IMR-90 (cell line): Measurements from ENCODE around the gene ATXN3L. TPM values are rescaled to one million over a fixed set of nuclear protein-coding genes. Genes with fewer than 3 reads are reported as not detected.

ENCODE experiments used
- ATAC-seq: fragments of 200-7000 bp; cut with Tn5 transposase; 2 replicates; pipeline ENCODE4 v1.9.1; 2020; ENCODE audit warnings: low read depth, mild to moderate bottlenecking, moderate library complexity
- BruUV-seq: library from RNA; stranded (reverse); fragments of 400-500 nt; replicated peaks from 2 replicates; lab custom pipeline; 2021; lab: Mats Ljungman, UMichigan
- CTCF ChIA-PET: fragments of 300-600 bp; formaldehyde crosslinking; extraction: SDS; loops from one replicate; lab custom pipeline; 2021; ENCODE audit warnings: antibody characterized with exemption; lab: Yijun Ruan, JAX
- POLR2A ChIA-PET: fragments of 300-600 bp; sonication (Branson Sonifier 250); formaldehyde crosslinking; loops from one replicate; lab custom pipeline; 2022; ENCODE audit warnings: antibody characterized with exemption; ENCODE audit not compliant: unreplicated experiment; lab: Charles Lee
- DNase-seq: peaks from one replicate; pipeline ENCODE4 v3.0.0; 2013
- H2AFZ ChIP-seq: replicated peaks from 2 replicates; pipeline ENCODE3; 2013; ENCODE audit warnings: low read length, mild to moderate bottlenecking; ENCODE audit not compliant: poor library complexity
- H2AK5ac ChIP-seq: 2 replicates; pipeline ENCODE4 v1.6.1; 2013; ENCODE audit warnings: low read depth, low read length, inconsistent platforms
- H2AK9ac ChIP-seq: replicated peaks from 2 replicates; pipeline ENCODE3; 2013; ENCODE audit warnings: mild to moderate bottlenecking, low read depth, low read length, moderate library complexity; ENCODE audit not compliant: poor library complexity
- H2BK120ac ChIP-seq: 2 replicates; pipeline ENCODE4 v1.6.1; 2013; ENCODE audit warnings: low read depth, low read length, inconsistent platforms
- H2BK15ac ChIP-seq: 3 replicates; pipeline ENCODE4 v1.6.1; 2013; ENCODE audit warnings: low read depth, low read length, inconsistent platforms
- H2BK20ac ChIP-seq: 2 replicates; pipeline ENCODE4 v1.6.1; 2013; ENCODE audit warnings: low read depth, mild to moderate bottlenecking, inconsistent platforms, low read length, moderate library complexity
- H2BK5ac ChIP-seq: 2 replicates; pipeline ENCODE4 v1.6.1; 2013; ENCODE audit warnings: mild to moderate bottlenecking, low read depth, low read length, inconsistent platforms; ENCODE audit not compliant: poor library complexity, severe bottlenecking
- H3K14ac ChIP-seq: replicated peaks from 2 replicates; pipeline ENCODE4 v1.6.1; 2013; ENCODE audit warnings: low read depth, low read length, inconsistent platforms
- H3K18ac ChIP-seq: 2 replicates; pipeline ENCODE4 v1.6.1; 2013; ENCODE audit warnings: low read depth, low read length, control low read depth
- H3K23ac ChIP-seq: 2 replicates; pipeline ENCODE4 v1.6.1; 2013; ENCODE audit warnings: low read depth, low read length, inconsistent platforms
- H3K27ac ChIP-seq: 2 replicates; pipeline ENCODE4 v1.5.1; 2013; ENCODE audit warnings: mild to moderate bottlenecking, control low read depth, low read length; ENCODE audit not compliant: insufficient read depth
- H3K27me3 ChIP-seq: 2 replicates; pipeline ENCODE4 v1.6.1; 2013; ENCODE audit warnings: low read length; ENCODE audit not compliant: control insufficient read depth, insufficient read depth
- H3K36me3 ChIP-seq: 2 replicates; pipeline ENCODE4 v1.6.1; 2013; ENCODE audit warnings: low read length, mixed read lengths; ENCODE audit not compliant: control insufficient read depth, insufficient read depth
- H3K4ac ChIP-seq: 2 replicates; pipeline ENCODE4 v1.6.1; 2013; ENCODE audit warnings: low read depth, low read length, inconsistent platforms
- H3K4me1 ChIP-seq: 2 replicates; pipeline ENCODE4 v1.6.1; 2013; ENCODE audit warnings: low read length, mixed read lengths; ENCODE audit not compliant: control insufficient read depth, insufficient read depth
- H3K4me2 ChIP-seq: 2 replicates; pipeline ENCODE4 v1.6.1; 2013; ENCODE audit warnings: low read depth, mild to moderate bottlenecking, control low read depth, low read length, moderate library complexity
- H3K4me3 ChIP-seq: 2 replicates; pipeline ENCODE4 v1.5.1; 2013; ENCODE audit warnings: low read depth, mild to moderate bottlenecking, control low read depth, low read length, moderate library complexity; ENCODE audit not compliant: insufficient read depth
- H3K56ac ChIP-seq: 2 replicates; pipeline ENCODE4 v1.6.1; 2013; ENCODE audit warnings: low read length, inconsistent platforms; ENCODE audit not compliant: insufficient read depth; ENCODE audit errors: extremely low read depth
- H3K79me1 ChIP-seq, 2 experiments: 2 replicates each; pipeline ENCODE4 v1.6.1; 2013; ENCODE audit warnings: low read length in 2 of 2, inconsistent platforms in 1 of 2, low read depth in 1 of 2
- H3K9ac ChIP-seq: 2 replicates; pipeline ENCODE4 v1.6.1; 2013; ENCODE audit warnings: low read depth, low read length, control low read depth
- H3K9me1 ChIP-seq: 2 replicates; pipeline ENCODE4 v1.6.1; 2013; ENCODE audit warnings: low read length, inconsistent platforms; ENCODE audit not compliant: insufficient read depth
- H3K9me3 ChIP-seq: 2 replicates; pipeline ENCODE4 v1.6.1; 2013; ENCODE audit warnings: low read length; ENCODE audit not compliant: control insufficient read depth, insufficient read depth
- H4K20me1 ChIP-seq: 2 replicates; pipeline ENCODE4 v1.6.1; 2013; ENCODE audit warnings: low read length, inconsistent platforms; ENCODE audit not compliant: insufficient read depth
- H4K5ac ChIP-seq: 2 replicates; pipeline ENCODE4 v1.6.1; 2013; ENCODE audit warnings: mild to moderate bottlenecking, low read depth, low read length, control low read depth
- H4K8ac ChIP-seq, 2 experiments: 2 replicates each; pipeline ENCODE4 v1.6.1; 2013; ENCODE audit warnings: low read depth in 2 of 2, low read length in 2 of 2, control low read depth in 1 of 2, inconsistent platforms in 1 of 2
- H4K91ac ChIP-seq: 2 replicates; pipeline ENCODE4 v1.6.1; 2013; ENCODE audit warnings: low read depth, low read length, inconsistent platforms; ENCODE audit not compliant: insufficient read depth
- BHLHE40 ChIP-seq: fragments of 150-350 bp; IDR thresholded peaks from 2 replicates; pipeline ENCODE4 v1.6.1; 2016; ENCODE audit warnings: mild to moderate bottlenecking, low read depth, low read length
- CEBPB ChIP-seq: IDR thresholded peaks from 2 replicates; pipeline ENCODE4 v1.6.1; 2012; ENCODE audit warnings: low read depth, low read length, improper control_type of control experiment
- CHD1 ChIP-seq: IDR thresholded peaks from 2 replicates; pipeline ENCODE4 v1.6.1; 2012; ENCODE audit warnings: low read depth, low read length, improper control_type of control experiment
- FOS ChIP-seq: fragments of 150-350 bp; IDR thresholded peaks from 2 replicates; pipeline ENCODE4 v1.6.1; 2016; ENCODE audit warnings: low read depth, low read length
- MAFK ChIP-seq: IDR thresholded peaks from 2 replicates; pipeline ENCODE4 v1.6.1; 2012; ENCODE audit warnings: low read depth, low read length, improper control_type of control experiment
- MAZ ChIP-seq: IDR thresholded peaks from 2 replicates; pipeline ENCODE4 v1.6.1; 2012; ENCODE audit warnings: low read depth, mild to moderate bottlenecking, low read length, improper control_type of control experiment, moderate library complexity, borderline replicate concordance
- MXI1 ChIP-seq: IDR thresholded peaks from 2 replicates; pipeline ENCODE4 v1.6.1; 2012; ENCODE audit warnings: low read depth, mild to moderate bottlenecking, low read length, moderate library complexity, borderline replicate concordance
- NFE2L2 ChIP-seq: fragments of 150-350 bp; IDR thresholded peaks from 2 replicates; pipeline ENCODE4 v1.6.1; 2016; ENCODE audit warnings: low read depth, mild to moderate bottlenecking, low read length
- POLR2A ChIP-seq: IDR thresholded peaks from 2 replicates; pipeline ENCODE4 v1.6.1; 2012; ENCODE audit warnings: mild to moderate bottlenecking, low read depth, low read length
- RAD21 ChIP-seq: IDR thresholded peaks from 2 replicates; pipeline ENCODE4 v1.6.1; 2012; ENCODE audit warnings: low read length, improper control_type of control experiment
- RCOR1 ChIP-seq: IDR thresholded peaks from 2 replicates; pipeline ENCODE4 v1.6.1; 2012; ENCODE audit warnings: mild to moderate bottlenecking, low read length, improper control_type of control experiment; ENCODE audit not compliant: insufficient replicate concordance
- RFX5 ChIP-seq: IDR thresholded peaks from 2 replicates; pipeline ENCODE4 v1.8.0; 2012; ENCODE audit warnings: low read depth, mild to moderate bottlenecking, low read length, moderate library complexity
- SMC3 ChIP-seq: fragments of 150-350 bp; IDR thresholded peaks from 2 replicates; pipeline ENCODE4 v1.6.1; 2016; ENCODE audit warnings: low read depth, mild to moderate bottlenecking, antibody characterized with exemption, low read length, moderate library complexity
- WGBS, 2 experiments: methylation state at CpG; one replicate each; pipeline versions ENCODE4 v1.1.5 to v1.1.7; 2013; ENCODE audit warnings: missing lambda C conversion rate in 2 of 2; ENCODE audit not compliant: insufficient read length in 1 of 2; ENCODE audit errors: extremely low coverage in 2 of 2; 5-methylcytosine and 5-hydroxymethylcytosine counted together
- dilution Hi-C: fragments of 300-500 bp; cut with HindIII; formaldehyde crosslinking; loops from one replicate; pipeline ENCODE4 v1.14.3; 2018; ENCODE audit warnings: low sequenced_read_pairs; ENCODE audit not compliant: unreplicated experiment
- in situ Hi-C: fragments of 300-500 bp; cut with MboI; formaldehyde crosslinking; loops from 3 replicates; pipeline ENCODE4 v1.14.3; 2019; ENCODE audit warnings: low sequenced_read_pairs, inconsistent platforms, mixed read lengths
- intact Hi-C: fragments of 100-400 bp; cut with micrococcal nuclease; formaldehyde crosslinking; loops from 2 replicates; pipeline ENCODE4 v1.10.0; 2022
- polyA plus RNA-seq, 3 experiments: library from polyadenylated mRNA; depleted of rRNA; stranded (reverse); fragments of >200 nt; gene quantifications; 2 replicates each; pipeline ENCODE4 v1.2.3, GENCODE V29; 2012; ENCODE audit warnings: low replicate concordance in 1 of 3
- total RNA-seq: library from RNA; depleted of rRNA; stranded (reverse); fragments of >200 nt; gene quantifications from 2 replicates; pipeline ENCODE4 v1.2.3, GENCODE V29; 2012
- TF ChIP-seq, protein P1 (sequence below): conservative IDR thresholded peaks from 2 replicates; pipeline ENCODE4 v1.5.1; 2012; ENCODE audit warnings: mild to moderate bottlenecking, low read depth, low read length, improper control_type of control experiment
- TF ChIP-seq, protein P2 (sequence below): fragments of 150-350 bp; IDR thresholded peaks from 2 replicates; pipeline ENCODE4 v1.6.1; 2017; ENCODE audit warnings: mild to moderate bottlenecking, antibody characterized with exemption, low read length, low read depth
- TF ChIP-seq, protein P3 (sequence below): fragments of 150-350 bp; IDR thresholded peaks from 2 replicates; pipeline ENCODE4 v1.6.1; 2016; ENCODE audit warnings: low read depth, mild to moderate bottlenecking, low read length, moderate library complexity, borderline replicate concordance

The ATXN3L gene
- total and polyA plus RNA-seq, 2 of the 4 experiments (the other 2 are of a cell fraction), result not detected

DNA sequence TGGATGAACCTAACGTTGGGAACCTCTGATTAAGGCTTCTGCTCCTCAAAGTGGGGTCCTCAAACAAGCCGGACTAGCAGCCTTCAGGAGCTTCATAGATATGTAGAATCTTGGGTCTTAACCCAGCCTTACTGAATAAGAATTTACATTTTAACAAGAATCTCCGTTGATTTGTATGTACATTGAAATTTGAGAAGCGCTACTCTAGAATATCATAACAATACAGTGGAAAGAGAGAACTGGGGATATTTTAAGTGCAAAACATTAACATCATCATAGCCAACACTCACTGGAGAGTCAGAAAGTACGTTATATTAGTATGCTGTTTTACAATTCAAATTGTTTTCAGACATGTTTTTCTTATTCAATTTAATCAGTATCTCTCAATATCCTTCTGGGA is 31.2 kb downstream of the ATXN3L start:
- Histone ChIP-seq H2AK5ac (no peak overlapping the region), H4K8ac (peak overlapping the region; percentile 64 to 79; a peak in 3 of 4 replicates), H4K5ac (peak overlapping the region; percentile 93), H2BK5ac (peak overlapping the region; percentile 96), H3K36me3 (no peaks in the 10 kb centered on the region), H3K4ac (peak overlapping the region; percentile 55), H3K56ac (no peak overlapping the region), H3K14ac (no peak overlapping the region; the same call in 1 of the 2 replicates), H2BK15ac (peak overlapping the region; percentile 73; the same call in 1 of the 3 replicates), H3K4me3 (no peak overlapping the region), H3K9me3 (no peaks in the 10 kb centered on the region; the same call in 1 of the 2 replicates), H3K4me2 (no peak overlapping the region), H2BK20ac (peak overlapping the region; percentile 86), H3K27ac (peak overlapping the region; percentile 78; the same call in 1 of the 2 replicates), H3K18ac (peak overlapping the region; percentile 94), H3K4me1 (peaks cover 9% of the 10 kb centered on the region; the same call in 1 of the 2 replicates), H2BK120ac (peak overlapping the region; percentile 80), H3K27me3 (no peaks in the 10 kb centered on the region), H4K91ac (peak overlapping the region; percentile 75; the same call in 1 of the 2 replicates), H3K79me1 (no peaks in the 10 kb centered on the region), H3K9ac (no peak overlapping the region), H3K9me1 (no peaks in the 10 kb centered on the region), H4K20me1 (no peaks in the 10 kb centered on the region), H2AFZ (no peak overlapping the region), H3K23ac (no peak overlapping the region), H2AK9ac (no peak overlapping the region)
- ATAC-seq (no peak), DNase-seq (no peak)
- CTCF ChIA-PET, result no interaction called here
- no TSS peak for BruUV-seq
- dilution Hi-C loops, result no loop called here
- in situ Hi-C loops, result no loop called here
- intact Hi-C loops, result loop anchor here (5.0 kb wide), 1 partner anchor 311 kb away; the partner anchor contains the start of gene TMSB4X
- TF ChIP-seq, protein P1, sequence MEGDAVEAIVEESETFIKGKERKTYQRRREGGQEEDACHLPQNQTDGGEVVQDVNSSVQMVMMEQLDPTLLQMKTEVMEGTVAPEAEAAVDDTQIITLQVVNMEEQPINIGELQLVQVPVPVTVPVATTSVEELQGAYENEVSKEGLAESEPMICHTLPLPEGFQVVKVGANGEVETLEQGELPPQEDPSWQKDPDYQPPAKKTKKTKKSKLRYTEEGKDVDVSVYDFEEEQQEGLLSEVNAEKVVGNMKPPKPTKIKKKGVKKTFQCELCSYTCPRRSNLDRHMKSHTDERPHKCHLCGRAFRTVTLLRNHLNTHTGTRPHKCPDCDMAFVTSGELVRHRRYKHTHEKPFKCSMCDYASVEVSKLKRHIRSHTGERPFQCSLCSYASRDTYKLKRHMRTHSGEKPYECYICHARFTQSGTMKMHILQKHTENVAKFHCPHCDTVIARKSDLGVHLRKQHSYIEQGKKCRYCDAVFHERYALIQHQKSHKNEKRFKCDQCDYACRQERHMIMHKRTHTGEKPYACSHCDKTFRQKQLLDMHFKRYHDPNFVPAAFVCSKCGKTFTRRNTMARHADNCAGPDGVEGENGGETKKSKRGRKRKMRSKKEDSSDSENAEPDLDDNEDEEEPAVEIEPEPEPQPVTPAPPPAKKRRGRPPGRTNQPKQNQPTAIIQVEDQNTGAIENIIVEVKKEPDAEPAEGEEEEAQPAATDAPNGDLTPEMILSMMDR, result no peak
- TF ChIP-seq MAZ (no peak), NFE2L2 (no peak), POLR2A (no peak), SMC3 (no peak), CEBPB (no peak), FOS (no peak), MXI1 (no peak), MAFK (no peak), RFX5 (no peak), RCOR1 (no peak), RAD21 (no peak), BHLHE40 (no peak), CHD1 (no peak)
- TF ChIP-seq, protein P2, sequence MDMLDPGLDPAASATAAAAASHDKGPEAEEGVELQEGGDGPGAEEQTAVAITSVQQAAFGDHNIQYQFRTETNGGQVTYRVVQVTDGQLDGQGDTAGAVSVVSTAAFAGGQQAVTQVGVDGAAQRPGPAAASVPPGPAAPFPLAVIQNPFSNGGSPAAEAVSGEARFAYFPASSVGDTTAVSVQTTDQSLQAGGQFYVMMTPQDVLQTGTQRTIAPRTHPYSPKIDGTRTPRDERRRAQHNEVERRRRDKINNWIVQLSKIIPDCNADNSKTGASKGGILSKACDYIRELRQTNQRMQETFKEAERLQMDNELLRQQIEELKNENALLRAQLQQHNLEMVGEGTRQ, result no peak
- TF ChIP-seq, protein P3, sequence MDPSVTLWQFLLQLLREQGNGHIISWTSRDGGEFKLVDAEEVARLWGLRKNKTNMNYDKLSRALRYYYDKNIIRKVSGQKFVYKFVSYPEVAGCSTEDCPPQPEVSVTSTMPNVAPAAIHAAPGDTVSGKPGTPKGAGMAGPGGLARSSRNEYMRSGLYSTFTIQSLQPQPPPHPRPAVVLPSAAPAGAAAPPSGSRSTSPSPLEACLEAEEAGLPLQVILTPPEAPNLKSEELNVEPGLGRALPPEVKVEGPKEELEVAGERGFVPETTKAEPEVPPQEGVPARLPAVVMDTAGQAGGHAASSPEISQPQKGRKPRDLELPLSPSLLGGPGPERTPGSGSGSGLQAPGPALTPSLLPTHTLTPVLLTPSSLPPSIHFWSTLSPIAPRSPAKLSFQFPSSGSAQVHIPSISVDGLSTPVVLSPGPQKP, result no peak
- POLR2A ChIA-PET, result no interaction called here
- WGBS, 2 experiments, result no CpG with 5 or more reads among the region's 5 CpGs
